Measurements from ENCODE around the gene ACTMAP.
A peak's percentile ranks its signal among the peaks of the same experiment; 100 is the strongest.

ACTMAP gene

DNA sequence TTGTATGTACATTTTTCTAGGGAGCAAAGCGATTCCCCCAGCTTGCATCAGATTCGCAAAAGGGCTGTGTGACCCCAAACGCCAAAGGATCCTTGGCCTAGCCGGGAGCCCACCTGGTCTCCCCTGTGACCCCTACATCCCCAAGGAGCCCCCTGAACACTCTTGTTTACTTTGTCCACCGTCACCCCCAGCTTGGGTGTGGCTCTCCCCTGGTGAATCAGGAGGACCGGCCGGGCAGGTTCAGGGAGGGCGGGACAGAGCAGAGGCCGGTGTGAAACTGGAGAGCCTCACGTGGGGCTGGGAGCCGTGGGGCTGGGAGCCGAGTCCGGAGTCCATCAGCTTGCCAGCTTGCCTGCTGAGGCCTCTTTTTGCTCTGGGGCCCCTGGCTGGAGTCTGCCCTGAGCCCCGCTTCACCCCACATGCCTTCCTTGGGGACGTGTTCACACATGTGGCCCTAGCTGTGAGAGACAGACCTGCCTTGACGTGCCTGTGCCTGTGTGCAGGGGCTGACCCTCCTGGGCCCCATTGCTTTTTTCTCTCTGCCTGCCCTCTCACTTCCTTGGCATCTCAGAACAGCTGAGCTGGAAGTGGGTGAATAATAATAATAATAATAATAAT is 31.4 kb downstream of the ACTMAP start:
- no peak for DNase-seq (ENCODE audit: low read depth in 3 of 3)

DNA sequence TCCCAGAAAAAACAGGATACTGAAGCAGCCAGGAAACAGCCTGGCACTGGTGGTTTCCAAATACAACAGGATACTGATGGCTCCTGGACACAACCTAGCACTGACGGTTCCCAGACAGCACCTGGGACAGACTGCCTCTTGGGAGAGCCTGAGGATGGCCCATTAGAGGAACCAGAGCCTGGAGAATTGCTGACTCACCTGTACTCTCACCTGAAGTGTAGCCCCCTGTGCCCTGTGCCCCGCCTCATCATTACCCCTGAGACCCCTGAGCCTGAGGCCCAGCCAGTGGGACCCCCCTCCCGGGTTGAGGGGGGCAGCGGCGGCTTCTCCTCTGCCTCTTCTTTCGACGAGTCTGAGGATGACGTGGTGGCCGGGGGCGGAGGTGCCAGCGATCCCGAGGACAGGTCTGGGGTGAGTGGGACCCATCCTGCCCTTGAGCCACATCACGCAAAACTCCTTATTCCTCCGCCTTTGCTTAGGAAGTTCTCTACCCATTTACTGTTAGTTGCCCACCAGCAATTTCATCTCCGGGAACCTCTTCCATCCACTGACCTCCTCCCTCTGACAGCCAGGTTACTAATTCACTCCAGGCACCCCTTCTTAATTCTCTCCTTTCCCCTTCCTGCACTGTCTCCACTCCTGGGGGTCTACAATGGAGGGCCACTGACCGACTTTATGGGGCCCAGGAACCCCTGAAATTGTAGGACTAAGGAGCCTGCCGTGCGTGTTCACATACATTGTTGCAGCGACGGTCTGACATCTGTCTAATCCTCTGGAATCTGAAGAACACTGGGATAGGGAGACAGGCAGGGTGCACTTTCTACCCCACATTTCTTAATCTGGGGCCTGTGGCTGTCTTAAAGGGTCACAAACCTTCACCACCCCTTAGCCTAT is 32.1 kb downstream of the ACTMAP start:
- DNase-seq (ENCODE audit: low read depth in 3 of 3): no peak

DNA sequence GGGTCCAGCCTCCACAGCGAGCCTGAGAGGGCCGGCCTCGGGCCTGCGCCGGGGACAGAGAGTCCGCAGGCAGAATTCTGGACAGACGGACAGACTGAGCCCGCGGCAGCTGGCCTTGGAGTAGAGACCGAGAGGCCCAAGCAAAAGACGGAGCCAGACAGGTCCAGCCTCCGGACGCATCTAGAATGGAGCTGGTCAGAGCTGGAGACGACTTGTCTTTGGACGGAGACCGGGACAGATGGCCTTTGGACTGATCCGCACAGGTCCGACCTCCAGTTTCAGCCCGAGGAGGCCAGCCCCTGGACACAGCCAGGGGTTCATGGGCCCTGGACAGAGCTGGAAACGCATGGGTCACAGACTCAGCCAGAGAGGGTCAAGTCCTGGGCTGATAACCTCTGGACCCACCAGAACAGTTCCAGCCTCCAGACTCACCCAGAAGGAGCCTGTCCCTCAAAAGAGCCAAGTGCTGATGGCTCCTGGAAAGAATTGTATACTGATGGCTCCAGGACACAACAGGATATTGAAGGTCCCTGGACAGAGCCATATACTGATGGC is 32.9 kb downstream of the ACTMAP start:
- no peak for DNase-seq (ENCODE audit: low read depth in 3 of 3)

DNA sequence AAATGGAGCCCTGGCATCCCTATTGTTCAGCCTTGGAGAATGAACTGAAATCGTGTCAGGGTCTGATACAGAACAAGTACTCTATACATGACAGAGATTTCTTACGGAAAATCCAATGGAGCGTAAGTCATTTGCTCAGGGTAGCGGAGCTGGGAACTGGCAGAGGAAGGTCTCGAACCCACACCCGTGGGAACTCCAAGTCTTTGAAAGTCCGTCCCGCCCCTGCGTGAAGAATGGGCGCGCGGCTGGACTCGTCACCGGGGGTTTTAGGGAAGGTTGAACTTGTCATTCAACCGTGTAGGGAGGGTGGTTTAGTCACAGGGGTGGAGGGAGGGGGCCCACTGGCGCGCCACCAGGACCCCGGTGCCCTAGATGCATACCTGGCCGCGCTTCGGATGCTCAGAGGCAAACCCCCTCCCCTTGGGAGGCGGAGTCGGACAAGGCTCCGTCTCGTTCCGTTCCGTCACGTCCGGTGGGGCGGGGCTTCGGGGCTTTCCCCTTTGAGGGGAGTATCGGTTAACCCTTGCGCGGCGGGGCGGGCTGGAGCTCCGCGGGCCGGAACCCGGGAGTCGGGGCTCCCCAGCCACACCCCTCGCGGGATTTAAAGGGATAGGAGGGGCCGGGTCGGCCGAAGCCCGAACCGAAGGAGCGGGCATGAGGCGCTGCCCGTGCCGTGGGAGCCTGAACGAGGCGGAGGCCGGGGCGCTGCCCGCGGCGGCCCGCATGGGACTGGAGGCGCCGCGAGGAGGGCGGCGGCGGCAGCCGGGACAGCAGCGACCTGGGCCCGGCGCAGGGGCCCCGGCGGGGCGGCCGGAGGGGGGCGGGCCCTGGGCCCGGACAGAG is 33.6 kb downstream of the ACTMAP start, which contains the start of the genes COQ8B and ITPKC:
Gene COQ8B, minus strand, starts transcription at position 405 of the 843 bp plus-strand sequence. CDS start 2,254 bp downstream, outside the sequence.
Gene ITPKC, plus strand, starts transcription at position 631 of the 843 bp plus-strand sequence. Its CDS starts 24 bp downstream, at position 655.
- peak; percentile 99 to 100 (median 100) for DNase-seq (ENCODE audit: low read depth in 3 of 3)

DNA sequence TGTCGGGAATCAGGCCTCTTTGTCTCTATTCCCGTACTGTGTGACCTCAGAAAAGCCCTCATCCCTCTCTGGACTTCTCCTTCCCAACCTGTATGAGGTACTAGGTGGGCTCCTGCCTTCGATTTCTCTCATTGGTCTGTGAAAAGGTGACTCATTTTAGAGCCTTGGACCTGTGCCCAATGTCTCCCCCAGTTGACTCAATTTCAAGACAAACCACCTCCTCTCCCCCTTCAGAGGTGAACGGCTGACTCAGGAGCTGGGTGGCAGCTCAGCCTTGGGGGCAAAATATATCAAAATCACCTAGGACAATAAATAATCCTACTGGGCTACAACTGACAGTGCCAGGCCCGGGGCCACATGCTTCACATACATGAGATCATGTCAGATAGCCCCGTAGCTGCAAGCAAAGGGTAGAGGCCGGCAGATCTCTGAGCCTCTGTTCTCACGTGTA is 34.2 kb downstream of the ACTMAP start:
- DNase-seq (ENCODE audit: low read depth in 3 of 3): peak; percentile 49 to 62 (median 57)

DNA sequence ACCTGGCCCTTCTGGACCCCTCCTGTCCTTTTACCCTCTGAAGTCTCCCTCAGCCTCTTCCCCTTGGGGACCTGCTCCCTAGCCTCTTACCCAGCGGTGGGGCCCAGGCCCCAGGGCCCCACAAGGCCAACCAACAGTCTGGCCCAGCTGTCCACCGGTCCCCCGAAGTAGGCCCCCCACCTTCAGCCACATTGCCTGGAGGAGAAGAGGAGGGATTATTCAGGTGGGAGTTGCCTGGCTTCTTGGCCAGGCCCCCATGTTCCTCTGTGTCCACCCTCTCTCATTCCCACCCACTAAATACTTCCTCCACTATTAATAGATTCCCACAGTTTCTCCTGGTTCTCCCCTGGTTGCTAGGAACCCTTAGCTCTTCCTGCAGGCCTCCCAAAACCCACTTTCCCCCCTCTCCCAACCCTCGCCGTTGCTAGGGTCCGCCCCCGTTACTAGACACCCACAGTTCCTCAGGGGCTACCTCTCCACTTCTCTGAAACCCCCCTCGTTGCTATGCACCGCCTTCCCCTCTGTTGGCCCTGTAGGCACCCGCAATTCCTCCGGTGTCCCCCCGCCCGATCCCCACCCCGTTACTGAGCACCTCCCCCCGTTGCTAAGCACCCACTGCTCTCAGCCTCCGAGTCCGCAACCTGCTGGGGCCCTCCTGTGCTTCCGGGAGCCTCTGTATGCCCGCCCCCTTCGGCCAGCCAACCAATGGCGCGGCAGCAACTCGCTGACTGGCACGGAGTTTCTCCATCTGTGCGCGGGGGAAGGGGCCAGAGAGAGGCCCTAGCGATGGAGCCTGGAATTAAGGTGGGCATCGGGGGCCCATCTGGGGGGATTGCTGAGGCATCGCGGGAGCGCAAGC is 35.6 kb downstream of the ACTMAP start:
- DNase-seq (ENCODE audit: low read depth in 3 of 3): peak; percentile 84 to 93 (median 88)

DNA sequence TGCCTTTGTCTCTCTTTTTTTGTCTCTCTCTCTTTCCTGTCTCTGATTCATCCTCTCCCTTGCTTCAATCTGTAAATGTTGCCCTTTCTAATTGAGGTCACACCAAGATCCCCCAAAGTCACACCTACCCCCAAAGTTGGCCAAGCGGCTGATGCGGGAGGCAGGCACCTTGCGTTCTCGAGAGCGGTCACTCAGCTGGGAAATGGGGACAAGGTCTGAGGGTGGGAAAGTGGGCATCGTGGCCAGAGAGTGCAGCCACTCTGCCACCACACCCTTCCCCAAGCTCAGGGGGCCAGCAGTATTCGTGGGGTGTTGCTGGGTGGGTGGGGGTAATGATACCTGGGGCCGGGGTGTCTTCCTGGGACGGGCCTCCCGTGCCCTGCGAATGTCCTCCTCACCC is 36.3 kb downstream of the ACTMAP start:
- DNase-seq (ENCODE audit: low read depth in 3 of 3): no peak

DNA sequence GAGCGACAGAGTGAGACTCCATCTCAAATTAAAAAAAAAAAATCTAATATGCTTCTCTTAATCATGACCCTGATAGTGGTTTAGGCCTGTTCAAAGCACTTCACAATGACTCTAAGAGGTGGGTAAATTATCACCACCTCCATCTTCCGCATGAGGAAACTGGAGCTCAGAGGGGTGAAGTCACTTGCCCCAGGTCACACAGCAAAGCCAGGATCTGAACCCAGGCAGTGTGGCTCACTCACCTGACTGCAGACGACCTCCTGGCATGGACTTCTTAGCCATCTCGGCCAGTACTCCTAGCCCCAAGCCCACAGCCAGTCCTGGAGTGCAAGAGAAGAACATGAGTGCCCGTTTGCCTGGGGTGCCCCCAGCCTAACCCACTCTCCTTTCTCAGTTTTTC is 40.5 kb downstream of the ACTMAP start:
- DNase-seq (ENCODE audit: low read depth in 3 of 3): no peak

DNA sequence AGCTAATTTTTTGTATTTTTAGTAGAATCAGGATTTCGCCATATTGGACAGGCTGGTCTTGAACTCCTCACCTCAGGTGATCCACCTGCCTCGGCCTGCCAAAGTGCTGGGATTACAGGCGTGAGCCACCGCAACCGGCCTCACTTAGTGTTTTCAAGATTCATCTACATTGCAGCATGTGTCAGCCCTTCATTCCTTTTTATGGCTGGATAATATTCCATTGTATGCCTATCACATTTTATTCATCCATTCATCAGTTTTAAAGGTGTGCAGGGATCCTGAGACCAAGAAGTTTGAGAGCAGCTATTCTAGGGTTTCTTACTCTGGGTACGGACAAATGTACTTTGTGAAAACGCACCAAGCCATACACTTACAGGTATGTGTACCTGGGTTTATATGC is 42.7 kb downstream of the ACTMAP start:
- no peak for DNase-seq (ENCODE audit: low read depth in 3 of 3)

DNA sequence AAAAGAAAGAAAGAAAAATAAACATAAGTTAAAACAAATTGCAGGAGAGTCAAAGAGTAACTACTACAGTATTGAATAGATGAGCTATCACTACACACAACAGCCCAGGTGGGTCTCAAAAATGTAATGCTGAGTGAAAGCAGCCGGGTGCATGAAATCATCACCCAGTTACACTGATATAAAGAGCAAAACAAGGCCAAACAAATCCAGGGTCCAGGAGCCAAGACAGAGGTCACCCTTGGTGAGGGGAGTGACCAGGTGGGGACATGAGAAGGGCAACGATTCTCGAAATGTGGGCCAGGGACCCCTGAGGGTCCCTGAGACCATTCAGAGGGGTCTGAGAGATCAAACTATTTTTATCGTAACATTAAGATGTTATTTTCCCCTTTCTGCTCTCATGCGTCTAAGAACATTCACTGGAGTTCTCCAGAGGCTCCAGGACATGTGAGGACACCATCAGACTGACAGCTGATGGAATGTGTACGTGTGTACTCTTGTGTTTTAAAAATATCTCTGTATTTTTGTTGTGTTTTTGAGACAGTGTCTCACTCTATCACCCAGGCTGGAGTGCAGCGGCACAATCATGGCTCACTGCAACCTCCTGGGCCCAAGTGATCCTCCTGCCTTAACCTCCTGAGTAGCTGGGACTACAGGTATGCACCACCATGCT is 44.2 kb downstream of the ACTMAP start:
- DNase-seq (ENCODE audit: low read depth in 3 of 3): no peak

DNA sequence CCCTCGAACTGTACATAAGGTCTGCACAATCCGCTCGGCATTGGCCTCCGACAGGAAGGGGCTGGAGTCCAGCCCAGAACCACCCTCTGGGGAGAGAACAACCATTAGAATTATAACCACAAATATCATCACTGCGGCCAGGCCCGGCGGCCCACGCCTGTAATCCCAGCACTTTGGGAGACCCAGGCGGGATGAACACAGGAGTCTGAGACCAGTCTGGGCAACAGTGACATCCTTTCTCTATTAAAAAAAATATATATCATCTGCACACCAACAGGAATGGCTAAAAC is 45.0 kb downstream of the ACTMAP start:
- DNase-seq (ENCODE audit: low read depth in 3 of 3): no peak

DNA sequence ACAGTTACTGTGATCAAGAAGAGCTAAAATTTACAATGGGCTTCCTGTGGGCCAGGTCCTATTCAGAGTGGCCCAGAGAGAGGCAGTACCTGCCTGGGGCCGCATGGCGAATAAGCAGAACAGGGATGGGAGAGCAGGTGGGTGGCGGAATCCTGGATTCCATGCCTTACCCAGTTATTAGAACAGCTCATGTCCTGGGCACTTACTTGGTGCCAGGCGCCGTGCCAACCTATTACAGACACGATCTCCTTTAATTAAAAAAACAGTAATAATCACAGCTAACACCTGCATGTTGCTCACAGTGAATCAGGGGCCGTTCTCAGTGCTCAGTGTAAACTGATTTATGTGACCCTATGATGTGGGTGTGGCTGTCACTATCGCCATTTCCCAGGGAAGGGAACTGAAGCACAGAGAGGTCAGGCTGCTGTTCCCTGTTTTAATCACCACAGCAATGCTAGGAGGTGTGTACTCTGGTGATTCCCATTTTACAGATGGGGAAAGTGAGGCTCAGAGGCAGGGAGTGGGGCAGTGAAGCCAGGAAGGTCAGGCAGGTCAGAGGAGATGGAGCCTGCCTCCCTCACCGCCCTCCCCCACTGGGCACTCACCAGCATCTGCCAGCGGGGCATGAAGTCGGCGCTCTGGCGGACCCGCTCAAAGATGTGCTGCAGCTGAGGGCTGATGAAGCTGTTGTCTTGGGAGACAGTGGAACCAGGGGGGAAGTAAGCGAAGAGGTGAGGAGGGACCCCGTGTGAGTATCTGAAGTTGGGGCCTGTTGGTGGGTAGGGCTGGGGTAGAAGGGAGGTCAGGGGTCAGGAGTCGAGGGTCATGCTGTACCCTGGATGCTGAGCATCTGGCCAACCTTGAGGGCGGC is 45.6 kb downstream of the ACTMAP start:
- DNase-seq (ENCODE audit: low read depth in 3 of 3): no peak

DNA sequence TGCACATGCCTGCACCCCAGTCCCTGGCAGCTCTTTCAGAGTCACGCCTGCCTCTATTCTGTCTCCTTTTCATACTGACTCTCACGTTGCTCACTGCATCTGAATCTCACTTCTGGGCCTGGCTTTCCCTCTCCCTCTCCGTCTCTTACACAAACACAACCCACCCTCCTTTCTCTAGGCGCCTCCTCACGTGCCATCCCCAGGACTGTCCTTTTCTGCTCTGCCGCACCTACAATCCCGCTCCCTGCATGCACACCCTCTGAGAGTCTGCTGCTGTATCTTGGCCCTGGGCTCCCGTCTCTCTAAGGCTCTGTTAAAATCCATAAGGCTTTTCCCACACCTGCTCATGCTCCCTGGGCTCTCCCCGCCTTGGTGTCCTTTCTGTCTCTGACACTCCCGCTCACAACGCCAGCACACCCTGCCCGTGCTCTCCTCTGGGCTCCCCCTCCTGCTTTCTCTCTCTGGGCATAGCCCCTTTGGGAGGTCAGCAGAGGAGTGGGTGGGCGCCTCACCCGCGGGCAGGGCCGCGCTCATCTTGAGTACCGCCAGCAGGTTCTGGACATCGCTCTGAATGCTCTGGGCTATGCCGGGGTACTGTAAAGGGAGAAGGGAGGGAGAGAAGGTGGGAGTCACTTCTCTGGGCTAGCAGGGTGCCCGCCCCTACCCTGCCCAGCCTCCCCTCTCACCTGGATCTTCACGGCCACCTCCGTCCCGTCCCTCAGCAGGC is 47.1 kb downstream of the ACTMAP start:
- DNase-seq (ENCODE audit: low read depth in 3 of 3): no peak

DNA sequence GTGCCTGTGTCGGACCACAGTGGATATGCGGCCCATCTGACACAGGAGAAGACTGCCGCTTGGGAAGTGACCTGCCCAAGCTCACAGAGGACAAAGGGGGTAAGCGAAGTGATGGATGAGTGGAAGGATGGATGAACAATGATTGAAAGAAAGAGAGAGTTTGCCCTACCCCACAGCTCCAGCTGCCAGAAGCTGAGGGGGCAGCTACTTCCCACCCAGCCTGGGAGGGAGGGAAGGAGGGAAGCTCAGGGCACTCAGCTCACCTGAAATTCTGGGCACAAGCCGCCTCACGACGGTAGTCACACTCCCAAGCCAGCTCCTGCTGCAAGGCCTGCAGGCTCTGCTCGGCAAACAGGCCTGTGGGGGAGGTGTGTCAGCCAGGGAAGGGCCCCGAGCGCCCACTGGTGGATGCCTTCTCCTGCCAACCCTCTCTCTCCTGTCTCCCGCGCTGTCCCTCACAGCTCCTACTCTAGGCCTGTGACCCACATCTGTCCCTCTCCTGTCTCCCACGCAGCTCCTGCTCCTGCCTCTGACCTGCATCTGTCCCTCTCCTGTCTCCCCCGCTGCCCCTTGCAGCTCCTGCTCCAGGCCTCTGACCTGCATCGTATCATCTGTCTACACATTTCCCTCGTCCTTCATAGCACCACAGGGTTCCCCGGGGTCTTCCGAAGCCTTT is 47.8 kb downstream of the ACTMAP start:
- DNase-seq (ENCODE audit: low read depth in 3 of 3): no peak

DNA sequence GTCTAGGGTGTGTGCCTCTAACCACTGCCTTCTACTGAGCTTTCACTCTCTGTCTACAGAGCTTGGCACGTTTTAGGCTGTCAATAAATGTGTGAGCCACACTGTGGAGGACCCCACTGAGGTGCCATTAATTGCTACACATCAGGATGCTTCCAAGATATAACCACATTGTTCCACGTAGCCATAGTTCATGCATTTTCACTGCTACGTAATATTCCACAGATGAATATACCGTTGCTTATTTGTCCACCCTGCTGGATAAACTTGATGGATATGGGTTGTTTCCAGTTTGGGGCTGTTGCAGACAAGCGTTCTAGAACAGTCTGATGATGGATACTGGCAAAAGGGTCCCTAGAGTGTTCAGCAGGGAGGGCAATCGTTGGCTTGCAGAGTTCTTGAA is 48.5 kb downstream of the ACTMAP start:
- no peak for DNase-seq (ENCODE audit: low read depth in 3 of 3)

DNA sequence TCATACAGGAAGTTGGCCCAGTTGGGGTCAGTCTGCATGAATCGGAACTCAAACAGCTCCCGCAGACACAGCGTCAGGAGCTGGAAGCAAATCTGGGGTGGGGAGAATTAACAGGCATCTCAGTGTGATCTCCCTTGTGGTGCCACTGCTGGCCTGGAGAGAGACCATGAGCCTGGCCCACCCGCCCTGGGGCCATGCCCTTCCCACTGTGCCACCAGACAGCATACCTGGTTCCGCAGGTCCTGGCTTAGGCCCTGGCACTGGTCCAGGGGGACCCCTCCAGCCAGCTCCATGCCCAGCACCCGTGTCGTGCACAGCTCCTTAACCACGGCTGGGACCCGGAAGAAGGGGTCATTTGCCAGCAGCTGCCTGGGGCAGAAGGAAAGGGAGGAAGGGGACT is 50.2 kb downstream of the ACTMAP start:
- no peak for DNase-seq (ENCODE audit: low read depth in 3 of 3)

DNA sequence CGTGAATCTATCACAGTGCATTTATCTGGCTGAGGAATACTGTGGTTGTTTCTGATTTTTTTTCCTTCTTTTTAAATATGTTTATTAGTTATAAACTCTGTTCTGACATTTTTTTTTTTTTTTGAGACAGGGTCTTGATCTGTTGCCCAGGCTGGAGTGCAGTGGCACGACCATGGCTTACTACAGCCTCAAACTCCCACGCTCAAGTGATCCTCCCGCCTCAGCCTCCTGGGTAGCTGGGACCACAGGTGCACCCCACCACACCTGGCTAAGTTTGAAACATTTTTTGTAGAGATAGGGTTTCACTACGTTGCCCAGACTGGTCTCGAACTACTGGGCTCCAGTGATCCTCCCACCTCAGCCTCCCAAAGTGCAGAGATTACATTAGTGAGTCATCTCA is 53.3 kb downstream of the ACTMAP start:
- no peak for DNase-seq (ENCODE audit: low read depth in 3 of 3)

DNA sequence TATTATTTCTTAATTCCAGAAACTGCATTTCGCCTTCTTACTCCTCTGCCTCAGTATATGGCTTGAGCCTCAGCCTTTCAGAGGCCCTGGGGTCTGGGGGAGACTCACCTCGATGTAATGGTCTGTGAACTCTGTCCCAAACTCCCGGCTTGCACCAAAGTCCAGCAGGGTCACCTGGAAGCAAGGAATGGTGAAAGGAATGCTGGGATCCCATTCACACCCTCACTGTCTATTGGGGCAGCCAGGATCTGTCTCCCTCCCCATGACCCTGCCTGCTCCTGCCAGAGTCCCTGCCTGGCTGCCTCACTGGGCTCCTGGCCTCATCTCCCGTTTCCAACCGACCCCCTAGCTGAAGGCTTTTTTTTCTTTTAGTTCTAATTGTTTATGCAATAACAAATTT is 54.4 kb downstream of the ACTMAP start:
- no peak for DNase-seq (ENCODE audit: low read depth in 3 of 3)

Data from stimulated activated CD4-positive, alpha-beta T cell treated with anti-CD3 and anti-CD28 coated beads, TNF-alpha, amount 100 ng/mL, for 24 hours (primary cell).